ENCODE results near the gene EPS15.

Gene EPS15

GRCh38 chr1:51321924-51322280 lies 197.2 kb downstream of the EPS15 start:
- DNase-seq (ENCODE audit: low read depth): no peak
- no peak overlapping the region for H3K4me3 ChIP-seq (ENCODE audit: low read length)
- TF ChIP-seq CTCF (conservative IDR thresholded peaks at IDR 0.05; ENCODE audit: low read depth, low read length): no peak

- no peak overlapping the region for H3K4me3 ChIP-seq (ENCODE audit: low read length)
- DNase-seq (ENCODE audit: low read depth): no peak
- TF ChIP-seq CTCF (conservative IDR thresholded peaks at IDR 0.05; ENCODE audit: low read depth, low read length): no peak
These were observed 197.8 kb downstream of the EPS15 start for GRCh38 chr1:51320967-51321923.

- no peak overlapping the region for H3K4me3 ChIP-seq (ENCODE audit: low read length)
- TF ChIP-seq CTCF (conservative IDR thresholded peaks at IDR 0.05; ENCODE audit: low read depth, low read length): no peak
- no peak for DNase-seq (ENCODE audit: low read depth)
These were observed 201.3 kb downstream of the EPS15 start for GRCh38 chr1:51317798-51318197.

- DNase-seq (ENCODE audit: low read depth): no peak
- no peak for TF ChIP-seq CTCF (conservative IDR thresholded peaks at IDR 0.05; ENCODE audit: low read depth, low read length)
- H3K4me3 ChIP-seq (ENCODE audit: low read length): no peak overlapping the region
These were observed 202.3 kb downstream of the EPS15 start for GRCh38 chr1:51316846-51317120.

GRCh38 chr1:51316113-51316845 lies 202.8 kb downstream of the EPS15 start:
- DNase-seq (ENCODE audit: low read depth): no peak
- H3K4me3 ChIP-seq (ENCODE audit: low read length): no peak overlapping the region
- no peak for TF ChIP-seq CTCF (conservative IDR thresholded peaks at IDR 0.05; ENCODE audit: low read depth, low read length)

GRCh38 chr1:51314974-51315373 lies 204.1 kb downstream of the EPS15 start:
- TF ChIP-seq CTCF (conservative IDR thresholded peaks at IDR 0.05; ENCODE audit: low read depth, low read length): no peak
- DNase-seq (ENCODE audit: low read depth): no peak

More at GRCh38 chr1:51314974-51315373, 204.1 kb downstream of the EPS15 start:
- H3K4me3 ChIP-seq (ENCODE audit: low read length): no peak overlapping the region

All from retinal pigment epithelial cell (primary cell).